ENCODE measurements around the gene NINL.
A peak's percentile ranks its signal among the peaks of the same experiment; 100 is the strongest.
"Not testable (repeated sequence)": the region's sequence is repeated elsewhere in the genome, so short reads cannot be mapped to it uniquely, and the experiment has no call there.

Gene NINL

GRCh38 chr20:25532015-25532751 is 53.1 kb downstream of the NINL start:
- DNase-seq (ENCODE audit: low spot score): no peak

- peak; percentile 44 for DNase-seq (ENCODE audit: low spot score)
Observed at GRCh38 chr20:25529295-25529951, 55.9 kb downstream of the NINL start.

GRCh38 chr20:25527949-25528348 is 57.4 kb downstream of the NINL start:
- no peak for DNase-seq (ENCODE audit: low spot score)

DNA sequence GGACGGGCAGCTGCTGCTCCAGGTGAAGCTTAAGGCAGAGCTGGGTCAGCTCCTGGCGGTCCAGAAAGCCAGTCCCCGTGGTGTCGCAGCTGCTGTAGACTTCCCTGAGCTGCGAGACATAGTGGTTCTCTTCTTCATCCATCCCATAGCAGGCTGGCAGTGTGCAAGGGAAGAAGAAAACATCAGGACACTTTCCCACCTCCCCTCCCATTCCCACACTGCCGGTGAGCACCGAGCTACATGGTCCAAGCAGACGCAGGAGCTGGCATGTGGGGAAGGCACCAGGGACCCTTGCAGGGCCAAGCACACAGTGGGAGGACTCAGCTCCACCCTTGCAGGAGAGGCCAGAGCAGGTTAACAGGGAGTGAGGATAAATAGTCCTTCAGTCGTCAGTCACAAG is 58.9 kb downstream of the NINL start:
- DNase-seq (ENCODE audit: low spot score): no peak

- DNase-seq (ENCODE audit: low spot score): no peak
Observed at GRCh38 chr20:25525867-25526266, 59.5 kb downstream of the NINL start.

DNA sequence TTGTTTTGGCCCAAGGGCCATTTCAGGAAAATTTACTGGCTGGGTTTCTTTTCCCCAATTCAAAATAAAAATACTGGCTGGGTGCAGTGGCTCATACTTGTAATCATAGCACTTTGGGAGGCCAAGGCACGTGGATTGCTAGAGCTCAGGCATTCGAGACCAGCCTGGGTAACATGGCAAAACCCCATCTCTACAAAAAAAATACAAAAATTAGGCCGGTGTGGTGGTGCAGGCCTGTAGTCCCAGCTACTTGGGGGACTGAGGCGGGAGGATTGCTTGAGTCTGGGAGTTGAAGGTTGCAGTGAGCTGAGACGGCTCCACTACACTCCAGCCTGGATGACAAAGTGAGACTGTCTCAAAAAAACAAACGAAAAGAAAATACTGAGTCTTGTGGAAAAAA is 60.0 kb downstream of the NINL start:
- no peak for DNase-seq (ENCODE audit: low spot score)

GRCh38 chr20:25521382-25521781 is 63.9 kb downstream of the NINL start:
- no peak for DNase-seq (ENCODE audit: low spot score)

DNA sequence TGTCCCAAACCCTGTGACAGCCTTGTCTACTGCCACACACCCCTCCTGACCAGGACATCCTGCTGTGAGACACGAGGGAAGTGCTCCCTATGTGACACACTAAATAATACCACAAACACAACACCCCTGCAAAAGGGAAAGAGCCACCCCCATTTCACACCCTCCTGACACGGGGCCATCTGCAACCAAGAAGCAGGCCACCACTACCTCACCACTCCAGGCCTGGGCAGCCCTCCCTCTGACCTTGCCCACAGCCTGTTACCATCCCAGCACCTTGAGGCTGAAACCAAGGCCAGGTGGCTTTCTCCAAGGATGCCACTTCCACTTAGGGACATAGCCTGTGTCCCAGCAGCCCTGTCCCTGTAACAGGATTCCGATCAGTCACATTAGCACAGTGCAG is 68.2 kb downstream of the NINL start:
- DNase-seq (ENCODE audit: low spot score): no peak

GRCh38 chr20:25514747-25515340 is 70.5 kb downstream of the NINL start:
- no peak for DNase-seq (ENCODE audit: low spot score)

- no peak for DNase-seq (ENCODE audit: low spot score)
Observed at GRCh38 chr20:25514195-25514594, 71.1 kb downstream of the NINL start.

- no peak for DNase-seq (ENCODE audit: low spot score)
Observed at GRCh38 chr20:25512709-25513108, 72.6 kb downstream of the NINL start.

GRCh38 chr20:25511183-25511582 is 74.1 kb downstream of the NINL start:
- DNase-seq (ENCODE audit: low spot score): no peak

GRCh38 chr20:25510721-25511120 is 74.6 kb downstream of the NINL start:
- DNase-seq (ENCODE audit: low spot score): no peak

DNA sequence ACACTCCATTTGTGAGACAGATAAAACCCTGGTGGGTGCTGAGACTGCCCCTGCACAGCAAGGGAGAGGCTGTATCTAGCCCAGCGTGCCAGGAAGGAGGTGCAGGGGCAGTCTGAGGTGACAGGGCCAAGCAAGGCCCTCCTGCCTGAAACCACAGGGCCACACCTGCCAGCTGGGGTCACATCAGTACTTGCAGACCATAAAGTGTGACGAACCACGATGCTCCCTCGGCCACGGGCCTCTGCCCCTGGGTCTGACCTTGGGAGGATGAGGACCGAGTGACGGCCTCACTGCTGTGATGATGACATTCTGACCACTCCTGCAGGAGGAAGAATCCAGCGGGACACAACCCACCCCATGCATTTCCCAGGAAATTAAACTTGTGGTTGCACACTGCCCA is 75.1 kb downstream of the NINL start:
- DNase-seq (ENCODE audit: low spot score): peak; percentile 13

GRCh38 chr20:25509084-25509483 is 76.2 kb downstream of the NINL start:
- DNase-seq (ENCODE audit: low spot score): no peak

- no peak for DNase-seq (ENCODE audit: low spot score)
Observed at GRCh38 chr20:25508083-25508770, 77.1 kb downstream of the NINL start.

DNA sequence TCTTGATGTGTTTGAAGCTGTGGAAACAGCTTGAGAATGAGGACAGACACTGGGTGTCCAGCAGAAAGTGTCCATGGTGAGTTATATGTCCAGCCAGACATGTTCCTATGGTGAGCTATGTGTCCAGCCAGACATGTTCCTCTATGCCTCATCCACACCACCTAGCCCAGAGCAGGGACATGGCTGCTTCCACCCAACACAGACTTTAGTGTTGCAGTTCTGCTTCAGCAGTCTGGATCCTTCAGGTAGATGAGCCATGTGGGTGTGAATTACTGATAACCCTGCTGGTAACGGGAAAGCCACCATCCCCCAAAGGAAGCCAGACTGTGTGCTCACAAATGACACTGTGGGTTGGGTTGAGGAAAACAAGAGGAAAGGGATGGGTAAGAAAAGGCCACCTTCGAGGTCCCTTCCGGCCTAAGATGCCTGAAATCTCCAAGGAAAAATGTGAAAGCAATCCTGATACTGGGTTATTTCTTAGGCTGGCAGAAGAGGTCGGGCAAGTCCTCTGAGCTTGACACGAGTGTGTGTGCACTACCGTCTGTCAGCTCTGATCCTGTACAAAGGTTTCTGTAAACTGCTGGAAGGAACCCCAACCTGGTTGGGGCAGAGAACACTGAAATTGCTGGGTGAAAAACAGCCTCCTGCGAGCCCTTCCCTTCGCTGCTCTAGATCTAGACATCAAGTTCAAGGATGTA is 77.8 kb downstream of the NINL start:
- DNase-seq (ENCODE audit: low spot score): no peak

DNA sequence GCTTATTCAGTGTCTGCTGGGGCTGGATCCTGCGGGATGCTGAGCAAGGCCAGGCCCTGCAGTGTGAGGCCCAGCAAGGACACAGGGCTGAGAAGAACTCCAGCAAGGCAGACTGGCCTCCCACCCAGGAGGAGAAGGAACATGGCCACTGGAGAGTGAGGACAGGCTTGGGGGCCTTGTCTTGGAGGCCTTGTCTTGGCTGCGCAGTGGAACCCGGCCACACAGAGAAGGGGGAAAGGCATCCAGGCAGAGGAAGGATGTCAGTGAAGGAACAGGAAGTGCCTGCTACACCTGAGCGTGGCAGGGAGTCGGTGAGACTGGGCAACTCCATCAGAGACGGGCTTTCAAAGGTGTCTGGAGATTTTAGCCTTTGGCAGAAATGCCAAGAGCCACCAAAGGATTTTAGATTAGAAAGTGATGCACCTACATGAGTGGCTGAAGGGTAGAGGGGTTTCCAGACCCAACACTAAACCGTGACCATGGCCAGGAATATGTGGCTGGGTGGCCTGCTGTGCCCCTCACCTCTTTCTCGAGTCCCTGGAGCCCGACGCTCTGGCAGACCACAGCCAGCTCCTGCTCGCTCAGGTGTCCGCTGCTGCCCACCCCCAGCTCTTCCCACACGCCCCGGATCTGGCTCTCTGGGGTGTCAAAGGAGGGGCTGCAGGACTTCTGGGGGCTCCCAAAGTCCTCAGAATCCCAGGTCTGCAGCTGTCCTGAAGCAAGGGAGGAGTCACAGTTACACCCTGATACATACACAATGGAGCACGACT is 80.8 kb downstream of the NINL start:
- DNase-seq (ENCODE audit: low spot score): no peak

GRCh38 chr20:25503936-25504335 is 81.4 kb downstream of the NINL start:
- DNase-seq (ENCODE audit: low spot score): no peak

DNA sequence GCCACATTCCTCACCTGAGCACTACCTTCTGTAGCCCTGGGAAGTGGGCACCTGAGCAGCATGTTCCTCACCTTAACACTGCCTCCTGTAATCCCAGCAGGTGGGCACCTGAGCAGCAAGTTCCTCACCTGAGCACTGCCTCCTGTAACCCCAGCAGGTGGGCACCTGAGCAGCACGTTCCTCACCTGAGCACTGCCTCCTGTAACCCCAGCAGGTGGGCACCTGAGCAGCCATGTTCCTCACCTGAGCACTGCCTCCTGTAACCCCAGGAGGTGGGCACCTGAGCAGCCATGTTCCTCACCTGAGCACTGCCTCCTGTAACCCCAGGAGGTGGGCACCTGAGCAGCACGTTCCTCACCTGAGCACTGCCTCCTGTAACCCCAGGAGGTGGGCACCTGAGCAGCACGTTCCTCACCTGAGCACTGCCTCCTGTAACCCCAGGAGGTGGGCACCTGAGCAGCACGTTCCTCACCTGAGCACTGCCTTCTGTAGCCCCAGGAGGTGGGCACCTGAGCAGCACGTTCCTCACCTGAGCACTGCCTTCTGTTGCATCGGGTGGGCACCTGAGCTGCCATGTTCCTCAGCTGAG is 82.2 kb downstream of the NINL start:
- not testable (repeated sequence) for DNase-seq (ENCODE audit: low spot score)

GRCh38 chr20:25500880-25501351 is 84.4 kb downstream of the NINL start:
- no peak for DNase-seq (ENCODE audit: low spot score)

Data from germinal center (tissue), 1 donor.